K562 (cell line): ENCODE results near the gene STRA8. TPM values are rescaled to one million over a fixed set of nuclear protein-coding genes. Genes with fewer than 3 reads are reported as not detected.
A peak's percentile ranks its signal among the peaks of the same experiment; 100 is the strongest.

ENCODE experiments used
- EP400 ChIP-seq: fragments of 450-650 bp; IDR thresholded peaks from 2 replicates; pipeline ENCODE4 v1.6.1; 2017; ENCODE audit warnings: antibody characterized with exemption, mild to moderate bottlenecking, moderate library complexity
- FOXA3 ChIP-seq, 2 experiments: fragments of 450-650 bp in 1 of 2; sonication (generic) in 1 of 2; formaldehyde crosslinking; IDR thresholded peaks in 1 of 2; conservative IDR thresholded peaks in 1 of 2; 2 replicates each; pipeline versions ENCODE4 v1.4.0 to v1.8.0; 2020 to 2022; ENCODE audit warnings: mild to moderate bottlenecking in 2 of 2, missing genetic modification reagents in 1 of 2
- HOXB6 ChIP-seq: fragments of 250-450 bp; sonication (Bioruptor Pico); IDR thresholded peaks from 2 replicates; pipeline ENCODE4 v1.5.1; 2022; ENCODE audit warnings: mild to moderate bottlenecking, borderline replicate concordance
- MCM3 ChIP-seq: fragments of 450-650 bp; IDR thresholded peaks from 2 replicates; pipeline ENCODE4 v1.6.1; 2016
- NRF1 ChIP-seq, 2 experiments: fragments of 450-650 bp; IDR thresholded peaks in 1 of 2; conservative IDR thresholded peaks in 1 of 2; 2 replicates each; pipeline ENCODE4 v1.6.1; 2014; ENCODE audit warnings: mild to moderate bottlenecking in 2 of 2
- PML ChIP-seq: IDR thresholded peaks from 2 replicates; pipeline ENCODE4 v1.6.1; 2012; ENCODE audit warnings: low read length, inconsistent platforms
- POLR2G ChIP-seq: fragments of 200-400 bp; formaldehyde crosslinking; IDR thresholded peaks from 2 replicates; pipeline ENCODE4 v1.6.1; 2017; ENCODE audit warnings: low read depth, mild to moderate bottlenecking, antibody characterized with exemption, low read length, moderate library complexity
- PRMT5 ChIP-seq: sonication (generic); formaldehyde crosslinking; IDR thresholded peaks from 2 replicates; pipeline ENCODE4 v1.5.0; 2020; ENCODE audit warnings: missing genetic modification reagents
- SMAD1 ChIP-seq: fragments of 150-350 bp; IDR thresholded peaks from 2 replicates; pipeline ENCODE4 v1.6.1; 2014; ENCODE audit warnings: low read length, low read depth; ENCODE audit not compliant: partially characterized antibody
- SUPT5H ChIP-seq: fragments of 450-650 bp; IDR thresholded peaks from 2 replicates; pipeline ENCODE4 v1.6.1; 2016
- ZNF133 ChIP-seq: fragments of 250-450 bp; sonication (Bioruptor Pico); IDR thresholded peaks from 2 replicates; pipeline ENCODE4 v1.4.0; 2020; ENCODE audit warnings: mild to moderate bottlenecking
- ZNF140 ChIP-seq: fragments of 250-450 bp; sonication (Bioruptor Pico); IDR thresholded peaks from 2 replicates; pipeline ENCODE4 v1.8.0; 2021; ENCODE audit warnings: moderate library complexity, mild to moderate bottlenecking, inconsistent platforms
- ZNF239 ChIP-seq: fragments of 250-450 bp; sonication (Bioruptor Pico); IDR thresholded peaks from 2 replicates; pipeline ENCODE4 v1.4.0; 2020; ENCODE audit warnings: mild to moderate bottlenecking
- ZNF655 ChIP-seq: fragments of 250-450 bp; sonication (Bioruptor Pico); IDR thresholded peaks from 2 replicates; pipeline ENCODE4 v1.5.0; 2021
- ZNF717 ChIP-seq: fragments of 250-450 bp; sonication (Bioruptor Pico); IDR thresholded peaks from 2 replicates; pipeline ENCODE4 v1.5.0; 2021
- polyA plus RNA-seq, 8 experiments: library from polyadenylated mRNA; depleted of rRNA in 4 of 8; stranded (reverse) in 5 of 8; unstranded in 3 of 8; fragments of >200 nt; fragmentation: Nextera tagmentation in 2 of 8; fragmentation: Illumina TruSeq in 1 of 8; extraction: Ambion mirVana in 2 of 8; extraction: Trizol in 1 of 8; gene quantifications; 2 replicates each; pipeline versions ENCODE4 v1.2.1 to v1.2.3, GENCODE V29; 2011 to 2014; ENCODE audit warnings: inconsistent platforms in 1 of 8, missing spikeins in 1 of 8
- total RNA-seq, 7 experiments: library from RNA; depleted of rRNA in 6 of 7; stranded (reverse); fragments of >200 nt in 6 of 7; fragmentation: Illumina TruSeq in 2 of 7; extraction: Trizol in 2 of 7; gene quantifications; 2 replicates each; pipeline versions ENCODE4 v1.2.1 to v1.2.3, GENCODE V29; 2011 to 2021; ENCODE audit warnings: low replicate concordance in 1 of 7
- TF ChIP-seq, protein P1 (sequence below): fragments of 250-450 bp; sonication (Bioruptor Pico); IDR thresholded peaks from 2 replicates; pipeline ENCODE4 v1.4.0; 2020
- TF ChIP-seq, protein P2 (sequence below): sonication (generic); formaldehyde crosslinking; IDR thresholded peaks from 2 replicates; pipeline ENCODE4 v1.8.0; 2022; ENCODE audit warnings: mild to moderate bottlenecking, missing genetic modification reagents

Gene STRA8
- total and polyA plus RNA-seq, 9 of the 15 experiments (the other 6 are each of a cell fraction or from before 2014, with no cell fraction given), result not detected

GRCh38 chr7:135211179-135211945 is 22.3 kb upstream of the STRA8 start, which contains the start of gene WDR91 (continued):
- TF ChIP-seq ZNF655 (CRISPR knock-in tag) (no peak), ZNF239 (CRISPR knock-in tag) (no peak), PRMT5 (CRISPR knock-in tag) (no peak), SUPT5H (peak; percentile 93), NRF1 (conservative IDR thresholded peaks at IDR 0.05 in 1 of 2, IDR thresholded peaks at IDR 0.05 in 1 of 2) (peak; percentile 61 to 66), FOXA3 (CRISPR knock-in tag; conservative IDR thresholded peaks at IDR 0.05 in 1 of 2, IDR thresholded peaks at IDR 0.05 in 1 of 2) (peak in 1 of 2 experiments; percentile 58; a peak in 2 of 4 replicates), HOXB6 (CRISPR knock-in tag) (no peak), EP400 (peak; percentile 24; the same call in 1 of the 2 replicates), MCM3 (no peak), ZNF133 (no peak), PML (peak; percentile 74; the same call in 1 of the 2 replicates), ZNF717 (CRISPR knock-in tag) (no peak), SMAD1 (no peak), POLR2G (peak; percentile 96), ZNF140 (CRISPR knock-in tag) (no peak)
- TF ChIP-seq, protein P1, sequence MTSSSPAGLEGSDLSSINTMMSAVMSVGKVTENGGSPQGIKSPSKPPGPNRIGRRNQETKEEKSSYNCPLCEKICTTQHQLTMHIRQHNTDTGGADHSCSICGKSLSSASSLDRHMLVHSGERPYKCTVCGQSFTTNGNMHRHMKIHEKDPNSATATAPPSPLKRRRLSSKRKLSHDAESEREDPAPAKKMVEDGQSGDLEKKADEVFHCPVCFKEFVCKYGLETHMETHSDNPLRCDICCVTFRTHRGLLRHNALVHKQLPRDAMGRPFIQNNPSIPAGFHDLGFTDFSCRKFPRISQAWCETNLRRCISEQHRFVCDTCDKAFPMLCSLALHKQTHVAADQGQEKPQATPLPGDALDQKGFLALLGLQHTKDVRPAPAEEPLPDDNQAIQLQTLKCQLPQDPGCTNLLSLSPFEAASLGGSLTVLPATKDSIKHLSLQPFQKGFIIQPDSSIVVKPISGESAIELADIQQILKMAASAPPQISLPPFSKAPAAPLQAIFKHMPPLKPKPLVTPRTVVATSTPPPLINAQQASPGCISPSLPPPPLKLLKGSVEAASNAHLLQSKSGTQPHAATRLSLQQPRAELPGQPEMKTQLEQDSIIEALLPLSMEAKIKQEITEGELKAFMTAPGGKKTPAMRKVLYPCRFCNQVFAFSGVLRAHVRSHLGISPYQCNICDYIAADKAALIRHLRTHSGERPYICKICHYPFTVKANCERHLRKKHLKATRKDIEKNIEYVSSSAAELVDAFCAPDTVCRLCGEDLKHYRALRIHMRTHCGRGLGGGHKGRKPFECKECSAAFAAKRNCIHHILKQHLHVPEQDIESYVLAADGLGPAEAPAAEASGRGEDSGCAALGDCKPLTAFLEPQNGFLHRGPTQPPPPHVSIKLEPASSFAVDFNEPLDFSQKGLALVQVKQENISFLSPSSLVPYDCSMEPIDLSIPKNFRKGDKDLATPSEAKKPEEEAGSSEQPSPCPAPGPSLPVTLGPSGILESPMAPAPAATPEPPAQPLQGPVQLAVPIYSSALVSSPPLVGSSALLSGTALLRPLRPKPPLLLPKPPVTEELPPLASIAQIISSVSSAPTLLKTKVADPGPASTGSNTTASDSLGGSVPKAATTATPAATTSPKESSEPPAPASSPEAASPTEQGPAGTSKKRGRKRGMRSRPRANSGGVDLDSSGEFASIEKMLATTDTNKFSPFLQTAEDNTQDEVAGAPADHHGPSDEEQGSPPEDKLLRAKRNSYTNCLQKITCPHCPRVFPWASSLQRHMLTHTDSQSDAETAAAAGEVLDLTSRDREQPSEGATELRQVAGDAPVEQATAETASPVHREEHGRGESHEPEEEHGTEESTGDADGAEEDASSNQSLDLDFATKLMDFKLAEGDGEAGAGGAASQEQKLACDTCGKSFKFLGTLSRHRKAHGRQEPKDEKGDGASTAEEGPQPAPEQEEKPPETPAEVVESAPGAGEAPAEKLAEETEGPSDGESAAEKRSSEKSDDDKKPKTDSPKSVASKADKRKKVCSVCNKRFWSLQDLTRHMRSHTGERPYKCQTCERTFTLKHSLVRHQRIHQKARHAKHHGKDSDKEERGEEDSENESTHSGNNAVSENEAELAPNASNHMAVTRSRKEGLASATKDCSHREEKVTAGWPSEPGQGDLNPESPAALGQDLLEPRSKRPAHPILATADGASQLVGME, result peak; percentile 57
- TF ChIP-seq, protein P2, sequence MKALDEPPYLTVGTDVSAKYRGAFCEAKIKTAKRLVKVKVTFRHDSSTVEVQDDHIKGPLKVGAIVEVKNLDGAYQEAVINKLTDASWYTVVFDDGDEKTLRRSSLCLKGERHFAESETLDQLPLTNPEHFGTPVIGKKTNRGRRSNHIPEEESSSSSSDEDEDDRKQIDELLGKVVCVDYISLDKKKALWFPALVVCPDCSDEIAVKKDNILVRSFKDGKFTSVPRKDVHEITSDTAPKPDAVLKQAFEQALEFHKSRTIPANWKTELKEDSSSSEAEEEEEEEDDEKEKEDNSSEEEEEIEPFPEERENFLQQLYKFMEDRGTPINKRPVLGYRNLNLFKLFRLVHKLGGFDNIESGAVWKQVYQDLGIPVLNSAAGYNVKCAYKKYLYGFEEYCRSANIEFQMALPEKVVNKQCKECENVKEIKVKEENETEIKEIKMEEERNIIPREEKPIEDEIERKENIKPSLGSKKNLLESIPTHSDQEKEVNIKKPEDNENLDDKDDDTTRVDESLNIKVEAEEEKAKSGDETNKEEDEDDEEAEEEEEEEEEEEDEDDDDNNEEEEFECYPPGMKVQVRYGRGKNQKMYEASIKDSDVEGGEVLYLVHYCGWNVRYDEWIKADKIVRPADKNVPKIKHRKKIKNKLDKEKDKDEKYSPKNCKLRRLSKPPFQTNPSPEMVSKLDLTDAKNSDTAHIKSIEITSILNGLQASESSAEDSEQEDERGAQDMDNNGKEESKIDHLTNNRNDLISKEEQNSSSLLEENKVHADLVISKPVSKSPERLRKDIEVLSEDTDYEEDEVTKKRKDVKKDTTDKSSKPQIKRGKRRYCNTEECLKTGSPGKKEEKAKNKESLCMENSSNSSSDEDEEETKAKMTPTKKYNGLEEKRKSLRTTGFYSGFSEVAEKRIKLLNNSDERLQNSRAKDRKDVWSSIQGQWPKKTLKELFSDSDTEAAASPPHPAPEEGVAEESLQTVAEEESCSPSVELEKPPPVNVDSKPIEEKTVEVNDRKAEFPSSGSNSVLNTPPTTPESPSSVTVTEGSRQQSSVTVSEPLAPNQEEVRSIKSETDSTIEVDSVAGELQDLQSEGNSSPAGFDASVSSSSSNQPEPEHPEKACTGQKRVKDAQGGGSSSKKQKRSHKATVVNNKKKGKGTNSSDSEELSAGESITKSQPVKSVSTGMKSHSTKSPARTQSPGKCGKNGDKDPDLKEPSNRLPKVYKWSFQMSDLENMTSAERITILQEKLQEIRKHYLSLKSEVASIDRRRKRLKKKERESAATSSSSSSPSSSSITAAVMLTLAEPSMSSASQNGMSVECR, result peak; percentile 89
